ENCODE measurements around the gene MMP10. TPM values are rescaled to one million over a fixed set of nuclear protein-coding genes. Genes with fewer than 3 reads are reported as not detected.

MMP10 gene
- not detected for total RNA-seq

DNA sequence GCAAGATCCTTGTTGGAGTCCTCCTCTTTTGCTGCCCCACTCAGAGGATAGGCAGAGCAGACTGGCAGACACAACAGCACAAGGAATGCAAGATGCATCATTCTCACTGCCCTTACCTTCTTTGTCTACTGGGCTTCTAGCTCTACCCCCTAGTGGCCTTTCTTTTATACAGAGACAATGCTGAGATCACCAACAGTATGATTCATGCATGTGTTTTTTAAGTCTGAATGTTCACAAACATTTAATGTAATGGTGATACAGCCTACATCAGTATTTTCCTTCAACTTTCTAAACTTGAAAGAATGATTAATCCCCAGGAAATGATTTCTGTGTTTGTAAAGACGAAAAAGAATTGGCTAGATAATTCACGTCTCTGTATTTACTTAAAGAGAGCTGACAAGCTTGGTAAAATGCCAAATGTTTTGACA, at the start of gene MMP10:
Gene MMP10 (minus strand): TSS at position 138 of the 428 bp plus-strand sequence. CDS start 37 bp downstream, at position 101.
- H3K27ac ChIP-seq: no peak within 1 kb of the TSS
- TF ChIP-seq POLR2A (IDR thresholded peaks at IDR 0.05) (no peak), EP300 (IDR thresholded peaks at IDR 0.05) (no peak), POLR2AphosphoS5 (IDR thresholded peaks at IDR 0.05) (no peak)
- TF ChIP-seq, protein P1, sequence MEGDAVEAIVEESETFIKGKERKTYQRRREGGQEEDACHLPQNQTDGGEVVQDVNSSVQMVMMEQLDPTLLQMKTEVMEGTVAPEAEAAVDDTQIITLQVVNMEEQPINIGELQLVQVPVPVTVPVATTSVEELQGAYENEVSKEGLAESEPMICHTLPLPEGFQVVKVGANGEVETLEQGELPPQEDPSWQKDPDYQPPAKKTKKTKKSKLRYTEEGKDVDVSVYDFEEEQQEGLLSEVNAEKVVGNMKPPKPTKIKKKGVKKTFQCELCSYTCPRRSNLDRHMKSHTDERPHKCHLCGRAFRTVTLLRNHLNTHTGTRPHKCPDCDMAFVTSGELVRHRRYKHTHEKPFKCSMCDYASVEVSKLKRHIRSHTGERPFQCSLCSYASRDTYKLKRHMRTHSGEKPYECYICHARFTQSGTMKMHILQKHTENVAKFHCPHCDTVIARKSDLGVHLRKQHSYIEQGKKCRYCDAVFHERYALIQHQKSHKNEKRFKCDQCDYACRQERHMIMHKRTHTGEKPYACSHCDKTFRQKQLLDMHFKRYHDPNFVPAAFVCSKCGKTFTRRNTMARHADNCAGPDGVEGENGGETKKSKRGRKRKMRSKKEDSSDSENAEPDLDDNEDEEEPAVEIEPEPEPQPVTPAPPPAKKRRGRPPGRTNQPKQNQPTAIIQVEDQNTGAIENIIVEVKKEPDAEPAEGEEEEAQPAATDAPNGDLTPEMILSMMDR (IDR thresholded peaks at IDR 0.05): no peak
- no peaks in the 10 kb centered on the region for H3K9me3 ChIP-seq
- H3K27me3 ChIP-seq: no peaks in the 10 kb centered on the region
- no peaks in the 10 kb centered on the region for H3K4me1 ChIP-seq
- WGBS: 10% methylated on average over 2 of the region's 2 CpGs
- no peak for DNase-seq (ENCODE audit: low spot score in 2 of 2)
- no peaks in the 10 kb centered on the region for H3K36me3 ChIP-seq
- H3K4me3 ChIP-seq: no peak within 1 kb of the TSS

DNA sequence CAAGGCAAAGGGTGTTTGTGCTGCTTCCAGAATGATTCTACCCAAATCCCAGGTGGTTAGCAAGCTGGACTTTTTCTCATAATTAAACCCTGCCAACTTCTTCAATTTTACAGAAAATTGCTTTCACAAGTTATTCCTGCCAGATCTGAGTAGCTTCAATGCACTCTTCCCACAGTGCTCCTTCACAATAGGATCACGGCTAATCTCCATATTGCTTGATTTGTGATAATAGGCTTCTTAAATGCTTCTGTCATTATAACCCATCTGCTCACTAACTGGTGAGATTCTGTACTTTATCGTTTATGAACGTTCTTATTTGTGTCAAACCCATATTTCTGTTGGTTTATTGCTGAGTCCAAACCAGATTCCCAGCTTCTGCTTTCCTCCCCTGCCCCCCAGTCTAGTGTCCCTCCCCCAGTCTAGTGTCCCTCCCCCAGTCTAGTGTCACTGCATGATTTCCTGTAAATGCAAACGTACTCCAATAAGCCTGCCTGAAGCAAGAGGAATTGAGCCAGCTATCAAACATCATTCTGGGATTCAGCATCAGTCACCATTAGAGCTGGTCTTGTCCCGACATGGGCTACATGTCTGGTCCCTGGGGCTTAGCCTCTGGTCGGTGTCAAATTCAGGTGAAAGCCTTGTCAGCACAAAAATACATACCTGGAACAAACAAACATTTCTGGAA, 49.0 kb upstream of the MMP10 start:
- Histone ChIP-seq H3K9me3 (no peaks in the 10 kb centered on the region), H3K4me1 (no peaks in the 10 kb centered on the region), H3K27ac (no peak overlapping the region), H3K36me3 (no peaks in the 10 kb centered on the region), H3K27me3 (peaks cover 9% of the 10 kb centered on the region), H3K4me3 (no peak overlapping the region)
- TF ChIP-seq POLR2AphosphoS5 (IDR thresholded peaks at IDR 0.05) (no peak), EP300 (IDR thresholded peaks at IDR 0.05) (no peak), POLR2A (IDR thresholded peaks at IDR 0.05) (no peak)
- TF ChIP-seq, protein P1 (IDR thresholded peaks at IDR 0.05): no peak
- DNase-seq (ENCODE audit: low spot score in 2 of 2): no peak
- 41% methylated on average over 6 of the region's 6 CpGs for WGBS

DNA sequence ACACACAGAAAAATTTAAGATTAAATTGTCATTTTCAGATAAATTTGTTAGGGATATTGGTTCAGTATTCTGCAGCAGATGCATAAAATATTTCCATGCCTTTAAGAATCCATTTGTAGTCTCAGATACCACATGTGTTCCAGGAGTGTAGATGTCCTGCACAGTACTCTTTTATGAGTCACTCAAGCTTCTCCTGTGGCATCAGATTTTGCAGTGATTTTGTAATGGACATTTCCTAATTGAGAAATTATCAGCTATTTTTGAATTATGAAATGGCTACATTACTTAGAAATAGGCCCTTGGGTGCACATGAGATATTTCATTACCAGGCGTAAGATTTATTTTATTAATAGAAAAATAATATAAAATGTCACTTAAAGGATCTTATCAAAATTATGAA, 44.1 kb upstream of the MMP10 start:
- Histone ChIP-seq H3K4me3 (no peak overlapping the region), H3K27me3 (no peaks in the 10 kb centered on the region), H3K9me3 (no peaks in the 10 kb centered on the region), H3K27ac (no peak overlapping the region), H3K4me1 (no peaks in the 10 kb centered on the region), H3K36me3 (no peaks in the 10 kb centered on the region)
- WGBS: 94% methylated on average over 1 of the region's 1 CpG
- DNase-seq (ENCODE audit: low spot score in 2 of 2): no peak
- no peak for TF ChIP-seq EP300 (IDR thresholded peaks at IDR 0.05)
- TF ChIP-seq POLR2AphosphoS5 (IDR thresholded peaks at IDR 0.05): no peak
- TF ChIP-seq, protein P1 (IDR thresholded peaks at IDR 0.05): no peak
- no peak for TF ChIP-seq POLR2A (IDR thresholded peaks at IDR 0.05)

DNA sequence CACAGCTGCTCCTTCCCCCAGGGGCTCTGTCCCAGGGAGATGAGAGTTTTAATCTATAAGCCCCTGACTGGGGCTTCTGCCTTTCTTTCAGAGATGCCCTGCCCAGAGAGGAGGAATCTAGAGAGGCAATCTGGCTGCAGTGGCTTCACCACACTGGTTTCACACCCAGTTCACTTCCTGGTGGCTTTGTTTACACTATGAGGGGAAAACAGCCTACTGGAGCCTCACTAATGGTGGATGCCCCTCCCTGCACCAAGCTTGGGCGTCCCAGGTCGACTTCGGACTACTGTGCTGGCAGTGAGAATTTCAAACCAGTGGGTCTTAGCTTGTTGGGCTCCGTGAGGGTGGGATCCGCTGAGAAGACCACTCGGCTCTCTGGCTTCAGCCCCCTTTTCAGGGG, 39.1 kb upstream of the MMP10 start:
- H3K4me3 ChIP-seq: no peak overlapping the region
- 83% methylated on average over 6 of the region's 6 CpGs for WGBS
- DNase-seq (ENCODE audit: low spot score in 2 of 2): no peak
- H3K36me3 ChIP-seq: no peaks in the 10 kb centered on the region
- no peaks in the 10 kb centered on the region for H3K27me3 ChIP-seq
- no peaks in the 10 kb centered on the region for H3K9me3 ChIP-seq
- TF ChIP-seq, protein P1 (IDR thresholded peaks at IDR 0.05): no peak
- TF ChIP-seq EP300 (IDR thresholded peaks at IDR 0.05): no peak
- TF ChIP-seq POLR2AphosphoS5 (IDR thresholded peaks at IDR 0.05): no peak
- no peak for TF ChIP-seq POLR2A (IDR thresholded peaks at IDR 0.05)
- no peak overlapping the region for H3K27ac ChIP-seq
- no peaks in the 10 kb centered on the region for H3K4me1 ChIP-seq

DNA sequence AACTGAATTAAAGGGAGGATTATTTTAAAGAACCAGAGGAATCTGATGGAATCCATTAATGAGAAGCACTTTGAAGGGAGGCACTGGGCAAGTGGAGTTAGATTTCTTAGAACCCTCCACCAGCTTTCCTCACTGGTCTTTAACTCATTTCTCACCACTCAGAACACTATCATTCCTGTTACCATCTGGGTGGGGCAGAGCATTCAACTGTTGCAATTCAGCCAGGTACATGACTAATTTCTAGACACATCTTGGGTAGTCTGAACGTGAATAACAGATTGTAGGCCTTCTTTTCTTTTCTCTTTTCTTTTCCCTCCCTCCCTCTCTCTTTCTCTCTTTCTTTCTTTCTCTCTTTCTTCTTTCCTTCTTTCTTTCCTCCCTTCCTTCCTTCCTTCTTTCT, 33.1 kb upstream of the MMP10 start:
- no peak overlapping the region for H3K27ac ChIP-seq
- no peaks in the 10 kb centered on the region for H3K4me1 ChIP-seq
- no peak for DNase-seq (ENCODE audit: low spot score in 2 of 2)
- no peaks in the 10 kb centered on the region for H3K27me3 ChIP-seq
- H3K9me3 ChIP-seq: no peaks in the 10 kb centered on the region
- no peaks in the 10 kb centered on the region for H3K36me3 ChIP-seq
- TF ChIP-seq POLR2AphosphoS5 (IDR thresholded peaks at IDR 0.05): no peak
- TF ChIP-seq, protein P1 (IDR thresholded peaks at IDR 0.05): no peak
- no peak for TF ChIP-seq POLR2A (IDR thresholded peaks at IDR 0.05)
- WGBS: 71% methylated on average over 1 of the region's 1 CpG
- H3K4me3 ChIP-seq: no peak overlapping the region
